ENCODE results near the gene ALK. TPM values are rescaled to one million over a fixed set of nuclear protein-coding genes. Genes with fewer than 3 reads are reported as not detected.

Gene ALK
- total RNA-seq, 2 donors from 2014 or later, result not detected

- Mint-ChIP-seq H3K9me3 (no peaks in the 10 kb centered on the region), H3K27ac (no peak overlapping the region), H3K4me1 (ENCODE audit: low read depth in 2 of 2) (no peaks in the 10 kb centered on the region), H3K4me3 (no peak overlapping the region), H3K27me3 (peaks cover 34% of the 10 kb centered on the region in 2 donors), H3K36me3 (no peaks in the 10 kb centered on the region)
- ATAC-seq (no peak), DNase-seq (ENCODE audit: low spot score) (no peak)
Observed at GRCh38 chr2:29370173-29370572, 551.2 kb downstream of the ALK start.

- Mint-ChIP-seq H3K9me3 (no peaks in the 10 kb centered on the region), H3K36me3 (no peaks in the 10 kb centered on the region), H3K27ac (no peak overlapping the region), H3K4me3 (no peak overlapping the region), H3K4me1 (ENCODE audit: low read depth in 2 of 2) (no peaks in the 10 kb centered on the region), H3K27me3 (peaks cover 32 to 34% of the 10 kb centered on the region in 2 donors)
- DNase-seq (ENCODE audit: low spot score) (no peak), ATAC-seq (no peak)
Observed at GRCh38 chr2:29368659-29369040, 552.7 kb downstream of the ALK start.

GRCh38 chr2:29367986-29368658 lies 553.3 kb downstream of the ALK start:
- Mint-ChIP-seq H3K36me3 (no peaks in the 10 kb centered on the region), H3K27me3 (peaks cover 33 to 36% of the 10 kb centered on the region in 2 donors), H3K4me1 (ENCODE audit: low read depth in 2 of 2) (no peaks in the 10 kb centered on the region), H3K4me3 (no peak overlapping the region), H3K9me3 (no peaks in the 10 kb centered on the region), H3K27ac (no peak overlapping the region)
- no peak for ATAC-seq
- DNase-seq (ENCODE audit: low spot score), result no peak

GRCh38 chr2:29363111-29363510 lies 558.3 kb downstream of the ALK start:
- Mint-ChIP-seq H3K9me3 (no peaks in the 10 kb centered on the region), H3K4me3 (no peak overlapping the region), H3K4me1 (ENCODE audit: low read depth in 2 of 2) (no peaks in the 10 kb centered on the region), H3K27ac (no peak overlapping the region), H3K27me3 (peaks cover 23 to 36% of the 10 kb centered on the region in 2 donors), H3K36me3 (no peaks in the 10 kb centered on the region)
- DNase-seq (ENCODE audit: low spot score), result no peak
- no peak for ATAC-seq

GRCh38 chr2:29361231-29361630 lies 560.2 kb downstream of the ALK start:
- Mint-ChIP-seq H3K27ac (no peak overlapping the region), H3K36me3 (no peaks in the 10 kb centered on the region), H3K4me3 (no peak overlapping the region), H3K27me3 (peaks cover 23 to 31% of the 10 kb centered on the region in 2 donors), H3K9me3 (no peaks in the 10 kb centered on the region), H3K4me1 (ENCODE audit: low read depth in 2 of 2) (no peaks in the 10 kb centered on the region)
- DNase-seq (ENCODE audit: low spot score) (no peak), ATAC-seq (no peak)

GRCh38 chr2:29360016-29360784 lies 561.2 kb downstream of the ALK start:
- peaks cover 23 to 28% of the 10 kb centered on the region in 2 donors for H3K27me3 Mint-ChIP-seq
- DNase-seq (ENCODE audit: low spot score) (no peak), ATAC-seq (no peak)
- no peak overlapping the region for H3K4me3 Mint-ChIP-seq
- no peaks in the 10 kb centered on the region for H3K9me3 Mint-ChIP-seq
- no peaks in the 10 kb centered on the region for H3K36me3 Mint-ChIP-seq
- H3K4me1 Mint-ChIP-seq (ENCODE audit: low read depth in 2 of 2), result no peaks in the 10 kb centered on the region
- H3K27ac Mint-ChIP-seq, result no peak overlapping the region

GRCh38 chr2:29353403-29353991 lies 567.9 kb downstream of the ALK start:
- Mint-ChIP-seq H3K9me3 (no peaks in the 10 kb centered on the region), H3K36me3 (no peaks in the 10 kb centered on the region), H3K27me3 (peaks cover 6 to 9% of the 10 kb centered on the region in 2 donors), H3K4me1 (ENCODE audit: low read depth in 2 of 2) (no peaks in the 10 kb centered on the region), H3K4me3 (no peak overlapping the region), H3K27ac (no peak overlapping the region)
- no peak for DNase-seq (ENCODE audit: low spot score)
- ATAC-seq, result no peak

GRCh38 chr2:29351916-29352591 lies 569.3 kb downstream of the ALK start:
- Mint-ChIP-seq H3K9me3 (no peaks in the 10 kb centered on the region), H3K4me3 (no peak overlapping the region), H3K27me3 (peaks cover 6 to 9% of the 10 kb centered on the region in 2 donors), H3K4me1 (ENCODE audit: low read depth in 2 of 2) (no peaks in the 10 kb centered on the region), H3K27ac (no peak overlapping the region), H3K36me3 (no peaks in the 10 kb centered on the region)
- ATAC-seq, result no peak
- no peak for DNase-seq (ENCODE audit: low spot score)

- no peak for DNase-seq (ENCODE audit: low spot score)
- Mint-ChIP-seq H3K9me3 (no peaks in the 10 kb centered on the region), H3K4me1 (ENCODE audit: low read depth in 2 of 2) (no peaks in the 10 kb centered on the region), H3K27me3 (peaks cover 11% of the 10 kb centered on the region in 2 donors), H3K4me3 (no peak overlapping the region), H3K36me3 (no peaks in the 10 kb centered on the region), H3K27ac (no peak overlapping the region)
- no peak for ATAC-seq
Observed at GRCh38 chr2:29351248-29351647, 570.1 kb downstream of the ALK start.

GRCh38 chr2:29349316-29350030 lies 571.9 kb downstream of the ALK start:
- Mint-ChIP-seq H3K36me3 (no peaks in the 10 kb centered on the region), H3K4me1 (ENCODE audit: low read depth in 2 of 2) (no peaks in the 10 kb centered on the region), H3K27me3 (peaks cover 16 to 17% of the 10 kb centered on the region in 2 donors), H3K27ac (no peak overlapping the region), H3K9me3 (no peaks in the 10 kb centered on the region), H3K4me3 (no peak overlapping the region)
- ATAC-seq, result no peak
- no peak for DNase-seq (ENCODE audit: low spot score)

- no peaks in the 10 kb centered on the region for H3K4me1 Mint-ChIP-seq (ENCODE audit: low read depth in 2 of 2)
- no peaks in the 10 kb centered on the region for H3K36me3 Mint-ChIP-seq
- no peak for DNase-seq (ENCODE audit: low spot score)
- H3K27ac Mint-ChIP-seq, result no peak overlapping the region
- H3K27me3 Mint-ChIP-seq, result peaks cover 12 to 14% of the 10 kb centered on the region in 2 donors
- no peak overlapping the region for H3K4me3 Mint-ChIP-seq
- no peaks in the 10 kb centered on the region for H3K9me3 Mint-ChIP-seq
- ATAC-seq, result no peak
Observed at GRCh38 chr2:29347774-29348461, 573.5 kb downstream of the ALK start.

- H3K27ac Mint-ChIP-seq, result no peak overlapping the region
- H3K4me3 Mint-ChIP-seq, result no peak overlapping the region
- H3K27me3 Mint-ChIP-seq, result peaks cover 12 to 14% of the 10 kb centered on the region in 2 donors
- DNase-seq (ENCODE audit: low spot score), result no peak
- no peaks in the 10 kb centered on the region for H3K36me3 Mint-ChIP-seq
- H3K4me1 Mint-ChIP-seq (ENCODE audit: low read depth in 2 of 2), result no peaks in the 10 kb centered on the region
- H3K9me3 Mint-ChIP-seq, result no peaks in the 10 kb centered on the region
- no peak for ATAC-seq
Observed at GRCh38 chr2:29345236-29345635, 576.1 kb downstream of the ALK start.

- DNase-seq (ENCODE audit: low spot score), result no peak
- ATAC-seq, result no peak
- Mint-ChIP-seq H3K4me1 (ENCODE audit: low read depth in 2 of 2) (no peaks in the 10 kb centered on the region), H3K9me3 (no peaks in the 10 kb centered on the region), H3K4me3 (no peak overlapping the region), H3K27ac (no peak overlapping the region), H3K36me3 (no peaks in the 10 kb centered on the region), H3K27me3 (peaks cover 14 to 18% of the 10 kb centered on the region in 2 donors)
Observed at GRCh38 chr2:29343830-29344229, 577.6 kb downstream of the ALK start.

Measured in natural killer cell treated with Interleukin-12 subunit alpha and Interleukin-12 subunit beta and Interleukin-15 and Interleukin-18, amount 100 ng/mL, for 72 hours (primary cell).